Activated T-helper 17 cell treated with anti-CD3 and anti-CD28 coated beads, Interleukin-2, amount 50 U/mL, for 72 hours (primary cell): ENCODE measurements around the gene SERPINB1. TPM values are rescaled to one million over a fixed set of nuclear protein-coding genes. Genes with fewer than 3 reads are reported as not detected.
A peak's percentile ranks its signal among the peaks of the same experiment; 100 is the strongest.
"Not testable (repeated sequence)": the region's sequence is repeated elsewhere in the genome, so short reads cannot be mapped to it uniquely, and the experiment has no call there.

Experiments used
- ATAC-seq: fragments of 150-1000 bp; cut with Tn5 transposase; replicated peaks from 2 replicates; pipeline ENCODE4 v1.10.0; 2021; ENCODE audit warnings: mild to moderate bottlenecking, moderate library complexity
- H3K27ac Mint-ChIP-seq: one replicate; pipeline ENCODE4 v1.8.0; 2022; ENCODE audit warnings: mixed read lengths
- H3K27me3 Mint-ChIP-seq: one replicate; pipeline ENCODE4 v1.8.0; 2022; ENCODE audit warnings: mixed read lengths
- H3K36me3 Mint-ChIP-seq: one replicate; pipeline ENCODE4 v1.8.0; 2022; ENCODE audit warnings: low read depth, mild to moderate bottlenecking, mixed read lengths
- H3K4me1 Mint-ChIP-seq: one replicate; pipeline ENCODE4 v1.8.0; 2022; ENCODE audit warnings: mixed read lengths
- H3K4me3 Mint-ChIP-seq: one replicate; pipeline ENCODE4 v1.8.0; 2022; ENCODE audit warnings: mild to moderate bottlenecking, mixed read lengths
- H3K9me3 Mint-ChIP-seq: one replicate; pipeline ENCODE4 v1.8.0; 2022; ENCODE audit warnings: mixed read lengths
- total RNA-seq, 2 donors: library from RNA; stranded (reverse); gene quantifications; one replicate each; pipeline ENCODE4 v1.2.3, GENCODE V29; 2022

The SERPINB1 gene
- total RNA-seq, 2 donors from 2014 or later = 33.4 to 67.8 TPM

DNA sequence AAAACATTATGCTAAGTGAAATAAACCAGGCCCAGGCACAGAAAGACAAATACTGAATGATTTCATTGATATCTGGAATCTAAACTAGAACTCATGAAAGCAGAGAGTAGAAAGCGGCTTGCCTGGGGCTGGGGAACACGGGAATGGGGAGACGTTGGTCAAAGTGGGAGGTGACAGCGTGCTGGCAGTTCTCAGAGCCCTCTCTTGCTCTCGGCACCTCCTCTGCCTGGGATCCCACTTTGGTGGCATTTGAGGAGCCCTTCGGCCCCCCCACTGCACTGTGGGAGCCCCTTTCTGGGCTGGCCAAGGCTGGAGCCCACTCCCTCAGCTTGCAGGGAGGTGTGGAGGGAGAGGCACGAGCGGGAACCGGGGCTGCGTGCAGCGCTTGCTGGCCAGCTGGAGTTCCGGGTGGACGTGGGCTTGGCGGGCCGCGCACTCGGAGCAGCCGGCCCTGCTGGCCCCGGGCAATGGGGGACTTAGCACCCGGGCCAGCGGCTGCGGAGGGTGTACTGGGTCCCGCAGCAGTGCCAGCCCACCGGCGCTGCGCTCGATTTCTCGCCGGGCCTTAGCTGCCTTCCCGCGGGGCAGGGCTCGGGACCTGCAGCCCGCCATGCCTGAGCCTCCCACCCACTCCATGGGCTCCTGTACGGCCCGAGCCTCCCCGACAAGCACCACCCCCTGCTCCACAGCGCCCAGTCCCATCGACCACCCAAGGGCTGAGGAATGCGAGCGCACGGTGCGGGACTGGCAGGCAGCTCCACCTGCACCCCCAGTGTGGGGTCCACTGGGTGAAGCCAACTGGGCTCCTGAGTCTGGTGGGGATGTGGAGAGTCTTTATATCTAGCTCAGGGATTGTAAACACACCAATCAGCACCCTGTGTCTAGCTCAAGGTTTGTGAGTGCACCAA is 18.4 kb upstream of the SERPINB1 start:
- H3K36me3 Mint-ChIP-seq = peaks cover 19% of the 10 kb centered on the region
- ATAC-seq, H3K27me3 Mint-ChIP-seq, H3K9me3 Mint-ChIP-seq: not testable (repeated sequence)
- H3K4me1 Mint-ChIP-seq = peaks cover 54% of the 10 kb centered on the region
- peak overlapping the region; percentile 97 for H3K27ac Mint-ChIP-seq
- peak overlapping the region; percentile 88 for H3K4me3 Mint-ChIP-seq

DNA sequence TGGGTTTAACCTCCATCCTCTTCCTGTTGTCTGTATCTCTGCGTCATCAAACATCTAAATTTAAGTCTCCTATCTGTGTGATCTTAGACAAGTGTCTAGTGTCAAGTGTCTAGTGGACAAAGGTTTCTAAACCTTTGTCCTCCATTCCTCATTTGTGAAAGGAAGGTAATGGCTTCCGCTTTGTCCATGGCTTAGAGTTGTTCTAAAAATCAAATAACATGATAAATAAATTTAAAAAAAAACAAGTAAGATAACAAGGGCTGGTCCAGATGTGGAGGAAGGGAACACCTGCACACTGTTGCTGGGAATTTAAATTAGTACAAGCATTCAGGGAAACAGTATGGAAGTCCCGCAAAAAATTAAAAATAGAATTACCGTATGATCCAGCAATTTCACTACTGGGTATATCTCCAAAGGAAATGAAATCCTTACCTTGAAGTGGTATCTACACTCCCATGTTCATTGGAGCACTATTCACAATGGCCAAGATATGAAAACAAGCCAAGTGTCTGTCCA is 17.6 kb upstream of the SERPINB1 start:
- ATAC-seq = peak; percentile 28
- peaks cover 19% of the 10 kb centered on the region for H3K36me3 Mint-ChIP-seq
- H3K27ac Mint-ChIP-seq = peak overlapping the region; percentile 91
- no peaks in the 10 kb centered on the region for H3K27me3 Mint-ChIP-seq
- H3K9me3 Mint-ChIP-seq = no peaks in the 10 kb centered on the region
- peaks cover 61% of the 10 kb centered on the region for H3K4me1 Mint-ChIP-seq
- H3K4me3 Mint-ChIP-seq = peak overlapping the region; percentile 85

DNA sequence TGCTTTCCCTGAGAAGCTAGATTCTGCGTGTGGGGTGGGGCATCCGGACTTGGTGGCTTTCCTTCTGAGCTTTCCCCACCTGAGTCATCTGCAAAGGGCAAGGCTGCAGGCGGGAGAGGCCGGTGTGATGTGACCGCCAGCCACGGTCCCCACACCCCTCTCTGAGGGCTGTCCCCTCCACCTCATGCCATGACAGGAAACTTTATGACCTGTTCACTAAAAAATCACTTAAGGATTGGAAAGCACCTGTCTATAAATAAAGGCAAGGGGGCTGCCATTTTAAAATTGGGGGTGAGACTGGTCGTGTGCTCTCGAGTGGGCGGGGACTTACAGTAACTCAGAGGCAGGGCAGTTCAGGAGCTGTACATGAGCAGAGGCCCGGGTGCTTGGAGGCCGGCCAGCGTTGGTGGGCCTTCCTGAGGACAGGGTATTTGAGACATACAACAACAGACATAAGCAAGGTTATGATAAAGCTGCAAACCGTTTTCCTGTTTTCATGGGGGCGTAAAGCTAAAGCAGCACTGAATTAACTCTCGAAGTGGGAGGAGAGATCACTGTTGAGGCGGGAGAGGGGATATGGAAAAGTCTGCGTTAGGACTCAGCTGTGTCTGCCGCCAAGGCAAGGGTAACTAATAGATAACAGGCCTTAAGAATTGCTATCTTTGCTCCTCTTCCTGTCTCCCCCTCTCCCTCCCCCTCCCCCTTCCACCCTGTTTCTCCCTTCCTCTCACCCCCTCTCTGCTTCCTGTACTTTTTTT is 16.1 kb upstream of the SERPINB1 start:
- Mint-ChIP-seq H3K27ac (peak overlapping the region; percentile 91), H3K9me3 (no peaks in the 10 kb centered on the region), H3K27me3 (no peaks in the 10 kb centered on the region), H3K36me3 (peaks cover 19% of the 10 kb centered on the region), H3K4me1 (peaks cover 55% of the 10 kb centered on the region), H3K4me3 (peak overlapping the region; percentile 85)
- ATAC-seq = peak; percentile 78

DNA sequence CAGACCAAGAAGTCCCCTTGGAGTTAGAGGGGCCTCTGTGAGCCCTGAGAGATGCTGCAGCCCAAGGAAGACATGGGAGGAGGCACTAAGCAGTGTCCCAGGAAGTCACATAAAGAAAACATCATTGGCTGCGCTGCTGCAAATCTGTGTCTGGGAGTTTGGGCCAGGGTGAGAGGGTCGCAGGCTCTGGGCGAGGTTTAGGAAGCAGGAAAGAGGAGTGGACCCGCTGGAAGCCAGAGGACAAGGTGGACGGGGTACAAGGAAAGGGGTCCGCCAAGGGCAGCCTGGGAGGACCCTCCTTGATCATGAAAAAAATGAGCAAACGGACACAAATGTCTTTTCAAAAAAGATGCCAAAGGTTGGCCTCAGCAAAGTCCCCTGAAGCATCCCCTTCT is 15.5 kb upstream of the SERPINB1 start:
- peak overlapping the region; percentile 91 for H3K27ac Mint-ChIP-seq
- H3K27me3 Mint-ChIP-seq = no peaks in the 10 kb centered on the region
- no peaks in the 10 kb centered on the region for H3K9me3 Mint-ChIP-seq
- ATAC-seq = no peak
- peaks cover 53% of the 10 kb centered on the region for H3K4me1 Mint-ChIP-seq
- H3K4me3 Mint-ChIP-seq = peak overlapping the region; percentile 85
- H3K36me3 Mint-ChIP-seq = peaks cover 19% of the 10 kb centered on the region

DNA sequence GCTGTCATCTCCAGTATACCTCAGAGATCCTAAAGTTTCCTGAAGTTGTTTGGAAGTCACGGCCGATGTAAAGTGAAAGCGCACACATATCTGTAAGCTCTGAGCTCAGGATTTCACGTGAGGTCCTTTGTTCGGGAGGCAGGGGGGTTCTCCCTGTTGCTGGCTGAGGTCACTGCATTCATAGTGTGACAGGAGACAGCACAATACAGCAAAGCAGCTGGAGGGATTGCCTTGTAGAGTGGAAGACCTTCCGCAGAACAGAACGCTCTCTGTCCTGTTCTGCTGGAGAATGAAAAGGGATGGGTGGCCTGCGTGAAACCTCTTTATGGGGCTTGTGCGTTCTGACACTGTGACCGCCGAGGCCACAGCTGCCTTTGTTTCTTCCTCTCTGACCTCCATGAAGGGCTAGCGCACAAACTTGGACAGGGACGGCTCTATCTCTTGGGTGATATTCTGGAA is 13.4 kb upstream of the SERPINB1 start:
- Mint-ChIP-seq H3K4me1 (peaks cover 38% of the 10 kb centered on the region), H3K9me3 (no peaks in the 10 kb centered on the region), H3K27me3 (no peaks in the 10 kb centered on the region), H3K36me3 (peaks cover 19% of the 10 kb centered on the region), H3K4me3 (peak overlapping the region; percentile 85), H3K27ac (peak overlapping the region; percentile 91)
- no peak for ATAC-seq

DNA sequence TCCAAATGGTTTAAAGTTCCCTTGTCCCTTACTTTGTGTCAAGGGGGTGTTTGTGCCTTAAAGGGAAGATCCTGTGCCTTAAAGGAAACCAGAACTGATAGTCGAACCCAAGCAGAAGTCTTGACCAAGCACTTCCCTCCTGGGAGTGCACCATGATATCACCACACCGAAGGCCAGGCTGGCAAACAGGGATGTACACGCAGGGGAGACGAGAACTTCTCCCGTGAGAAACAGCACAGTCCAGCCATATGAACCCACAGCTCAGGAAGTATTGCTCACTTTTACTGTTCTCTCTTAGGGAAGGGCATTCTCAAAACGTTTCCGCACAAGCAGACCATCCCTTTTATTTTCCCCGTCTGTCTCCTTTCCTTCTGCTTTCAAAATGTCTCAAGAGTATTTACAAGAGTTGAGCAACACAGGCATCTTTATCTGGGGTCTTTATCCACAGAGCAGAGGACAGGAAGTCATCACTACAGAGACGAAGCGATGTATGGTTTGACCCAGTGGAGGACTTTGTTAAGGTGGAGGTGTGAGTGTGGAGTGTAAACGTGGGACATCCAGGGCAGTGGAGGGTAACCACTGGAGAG is 12.8 kb upstream of the SERPINB1 start:
- Mint-ChIP-seq H3K4me3 (peak overlapping the region; percentile 85), H3K9me3 (no peaks in the 10 kb centered on the region), H3K27ac (peak overlapping the region; percentile 91), H3K36me3 (peaks cover 19% of the 10 kb centered on the region), H3K4me1 (peaks cover 38% of the 10 kb centered on the region), H3K27me3 (no peaks in the 10 kb centered on the region)
- peak; percentile 10 for ATAC-seq

DNA sequence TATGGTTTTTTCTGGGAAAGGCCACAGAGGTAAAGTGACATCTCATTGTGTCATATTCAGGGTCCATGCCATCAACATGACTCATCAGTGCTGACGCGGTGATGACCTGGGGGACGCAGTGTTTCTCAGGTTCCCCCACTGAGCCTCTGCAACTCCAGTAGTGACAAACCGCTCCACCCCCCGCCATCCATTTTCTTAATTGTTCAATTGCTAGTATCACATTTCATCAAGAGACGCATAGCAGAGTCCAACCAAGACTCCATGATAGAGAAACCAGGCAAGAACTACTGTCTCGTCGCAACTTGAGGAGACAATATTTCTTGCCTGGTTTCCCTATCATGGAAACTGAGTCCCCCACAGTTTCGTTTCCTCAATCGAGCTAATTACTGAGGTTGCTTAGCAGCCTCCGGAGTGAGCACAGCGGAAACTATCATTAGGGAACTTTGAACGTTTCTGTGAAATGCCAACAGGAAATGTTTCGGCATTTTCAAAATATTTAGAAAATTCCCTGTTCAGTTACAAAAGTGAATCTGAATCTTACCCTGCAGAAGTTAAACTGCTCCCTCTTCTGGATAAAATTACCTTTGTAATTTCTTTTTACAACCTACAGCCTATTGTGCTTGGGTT is 12.2 kb upstream of the SERPINB1 start:
- H3K4me1 Mint-ChIP-seq = peaks cover 39% of the 10 kb centered on the region
- peaks cover 3% of the 10 kb centered on the region for H3K9me3 Mint-ChIP-seq
- ATAC-seq = peak; percentile 69
- H3K4me3 Mint-ChIP-seq = peak overlapping the region; percentile 85
- H3K36me3 Mint-ChIP-seq = peaks cover 19% of the 10 kb centered on the region
- H3K27me3 Mint-ChIP-seq = no peaks in the 10 kb centered on the region
- peak overlapping the region; percentile 91 for H3K27ac Mint-ChIP-seq

DNA sequence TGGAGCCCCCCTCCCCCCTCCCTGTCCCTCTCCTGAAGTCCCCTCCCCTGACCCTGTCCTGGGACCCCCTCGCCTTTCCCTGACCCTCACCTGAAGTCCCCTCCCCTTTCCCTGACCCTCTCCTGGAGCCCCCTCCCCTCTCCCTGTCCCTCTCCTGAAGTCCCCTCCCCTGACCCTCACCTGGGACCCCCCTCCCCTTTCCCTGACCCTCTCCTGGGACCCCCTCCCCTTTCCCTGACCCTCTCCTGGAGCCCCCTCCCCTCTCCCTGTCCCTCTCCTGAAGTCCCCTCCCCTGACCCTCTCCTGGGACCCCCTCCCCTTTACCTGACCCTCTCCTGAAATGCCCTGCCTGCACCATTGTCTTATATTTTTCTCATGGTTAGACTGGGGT is 11.7 kb upstream of the SERPINB1 start:
- not testable (repeated sequence) for H3K27me3 Mint-ChIP-seq, H3K9me3 Mint-ChIP-seq, ATAC-seq
- Mint-ChIP-seq H3K4me3 (peak overlapping the region; percentile 85), H3K27ac (peak overlapping the region; percentile 91), H3K36me3 (peaks cover 15% of the 10 kb centered on the region), H3K4me1 (peaks cover 42% of the 10 kb centered on the region)

DNA sequence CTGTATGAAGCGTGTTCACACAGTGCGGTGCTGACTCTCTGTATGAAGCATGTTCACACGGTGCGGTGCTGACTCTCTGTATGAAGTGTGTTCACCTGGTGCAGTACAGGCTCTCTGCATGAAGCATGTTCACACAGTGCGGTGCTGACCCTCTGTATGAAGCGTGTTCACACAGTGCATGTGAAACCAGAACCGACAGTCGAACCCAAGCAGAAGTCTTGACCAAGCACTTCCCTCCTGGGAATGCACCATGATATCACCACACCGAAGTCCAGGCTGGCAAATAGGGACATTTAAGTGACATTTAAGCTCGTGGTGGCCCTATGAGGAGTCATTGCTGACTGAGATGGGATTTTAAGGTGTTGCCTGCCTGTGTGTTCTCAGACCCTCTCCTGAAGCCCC is 11.3 kb upstream of the SERPINB1 start:
- Mint-ChIP-seq H3K9me3 (peaks cover 4% of the 10 kb centered on the region), H3K4me3 (peak overlapping the region; percentile 85), H3K4me1 (peaks cover 45% of the 10 kb centered on the region), H3K36me3 (peaks cover 11% of the 10 kb centered on the region), H3K27ac (peak overlapping the region; percentile 91), H3K27me3 (no peaks in the 10 kb centered on the region)
- ATAC-seq = no peak

DNA sequence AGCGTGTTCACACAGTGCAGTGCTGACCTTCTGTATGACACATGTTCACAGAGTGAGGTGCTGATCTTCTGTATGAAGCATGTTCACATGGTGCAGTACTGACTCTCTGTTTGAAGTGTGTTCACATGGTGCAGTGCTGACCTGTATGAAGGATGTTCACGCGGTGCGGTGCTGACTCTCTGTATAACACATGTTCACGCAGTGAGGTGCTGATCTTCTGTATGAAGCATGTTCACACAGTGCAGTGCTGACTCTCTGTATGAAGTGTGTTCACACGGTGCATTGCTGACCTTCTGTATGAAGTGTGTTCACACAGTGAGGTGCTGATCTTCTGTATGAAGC is 10.8 kb upstream of the SERPINB1 start:
- ATAC-seq = no peak
- H3K9me3 Mint-ChIP-seq = peaks cover 4% of the 10 kb centered on the region
- H3K27ac Mint-ChIP-seq = peak overlapping the region; percentile 91
- peaks cover 6% of the 10 kb centered on the region for H3K36me3 Mint-ChIP-seq
- H3K4me1 Mint-ChIP-seq = peaks cover 40% of the 10 kb centered on the region
- peak overlapping the region; percentile 85 for H3K4me3 Mint-ChIP-seq
- no peaks in the 10 kb centered on the region for H3K27me3 Mint-ChIP-seq

DNA sequence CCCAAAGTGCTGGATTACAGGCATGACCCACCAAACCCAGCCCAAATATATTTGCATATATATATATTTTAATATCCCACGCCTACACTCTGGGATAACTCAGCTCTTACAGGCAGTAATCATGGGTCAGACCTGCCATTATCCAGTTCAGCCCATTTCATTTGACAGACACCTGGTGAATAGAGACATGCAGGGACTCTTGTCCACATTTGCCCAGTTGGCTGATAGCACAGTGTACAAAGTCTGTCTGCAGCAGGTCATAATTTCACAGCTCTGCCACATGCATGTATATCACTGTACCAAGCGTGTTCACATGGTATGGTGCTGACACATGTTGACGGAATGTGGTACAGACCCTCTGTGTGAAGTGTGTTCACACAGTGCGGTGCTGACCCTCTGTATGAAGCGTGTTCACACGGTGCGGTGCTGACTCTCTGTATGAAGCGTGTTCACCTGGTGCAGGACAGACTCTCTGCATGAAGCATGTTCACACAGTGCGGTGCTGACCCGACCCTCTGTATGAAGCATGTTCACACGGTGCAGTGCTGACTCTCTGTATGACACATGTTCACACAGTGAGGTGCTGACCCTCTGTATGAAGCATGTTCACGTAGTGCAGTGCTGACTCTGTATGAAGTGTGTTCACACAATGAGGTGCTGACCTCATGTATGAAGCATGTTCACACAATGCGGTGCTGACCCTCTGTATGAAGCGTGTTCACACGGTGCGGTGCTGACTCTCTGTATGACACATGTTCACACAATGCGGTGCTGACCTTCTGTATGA is 10.3 kb upstream of the SERPINB1 start:
- Mint-ChIP-seq H3K4me3 (no peak overlapping the region), H3K36me3 (peaks cover 4% of the 10 kb centered on the region), H3K27me3 (no peaks in the 10 kb centered on the region), H3K9me3 (peaks cover 4% of the 10 kb centered on the region), H3K27ac (no peak overlapping the region), H3K4me1 (peaks cover 38% of the 10 kb centered on the region)
- no peak for ATAC-seq

DNA sequence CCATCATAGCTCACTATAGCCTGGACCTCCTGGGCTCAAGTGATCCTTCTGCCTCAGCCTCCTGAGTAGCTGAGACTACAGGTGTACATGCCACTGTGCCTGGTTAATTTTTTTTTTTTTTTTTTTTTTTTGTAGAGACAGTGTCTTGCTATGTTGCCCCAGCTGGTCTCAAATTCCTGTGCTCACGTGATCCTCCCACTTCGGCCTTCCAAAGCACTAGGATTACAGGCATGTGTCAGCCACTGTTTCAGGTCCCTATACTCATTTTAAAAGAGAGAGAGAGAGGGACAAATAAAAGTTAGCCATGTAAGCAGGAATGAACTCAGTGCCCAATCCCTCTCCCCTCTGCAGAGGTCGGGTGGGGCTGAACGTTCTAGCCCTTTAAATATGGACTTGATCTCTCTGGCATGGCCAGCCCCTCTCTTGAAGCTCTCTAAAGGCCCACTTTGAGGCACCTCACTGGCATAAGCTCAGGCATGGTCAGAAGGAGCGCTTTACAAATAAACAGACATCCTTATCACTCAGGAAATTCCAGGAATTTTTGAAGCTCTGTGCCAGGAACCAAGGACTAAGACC is 9.0 kb upstream of the SERPINB1 start:
- H3K36me3 Mint-ChIP-seq = peaks cover 11% of the 10 kb centered on the region
- H3K4me3 Mint-ChIP-seq = no peak overlapping the region
- peaks cover 4% of the 10 kb centered on the region for H3K9me3 Mint-ChIP-seq

DNA sequence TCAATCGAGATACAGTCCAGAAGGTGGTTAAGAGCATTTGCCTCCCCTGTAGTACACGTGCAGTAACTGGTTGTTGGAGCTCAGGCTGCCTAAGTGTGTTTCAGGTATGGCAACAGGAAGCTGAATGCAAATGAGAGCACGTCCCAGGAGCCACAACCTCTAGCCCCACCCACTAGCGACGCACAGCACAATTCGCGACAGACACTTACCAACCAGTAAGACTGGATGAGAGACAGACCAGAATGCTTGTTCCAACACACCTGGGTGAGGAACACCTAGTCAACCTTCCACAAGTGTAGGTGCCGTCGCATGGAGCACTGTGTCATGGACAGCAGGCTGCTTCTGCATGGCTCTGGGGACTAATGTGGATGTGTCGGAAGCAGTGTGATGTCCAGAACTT is 7.2 kb upstream of the SERPINB1 start:
- Mint-ChIP-seq H3K9me3 (peaks cover 4% of the 10 kb centered on the region), H3K27me3 (no peaks in the 10 kb centered on the region), H3K4me1 (peaks cover 26% of the 10 kb centered on the region), H3K27ac (peak overlapping the region; percentile 84), H3K4me3 (peak overlapping the region; percentile 79), H3K36me3 (peaks cover 11% of the 10 kb centered on the region)
- peak; percentile 74 for ATAC-seq

More for the DNA sequence above, 9.0 kb upstream of the SERPINB1 start:
- no peak for ATAC-seq
- Mint-ChIP-seq H3K4me1 (peaks cover 36% of the 10 kb centered on the region), H3K27ac (no peak overlapping the region), H3K27me3 (no peaks in the 10 kb centered on the region)
